ENCODE data around the gene GAL3ST2.

Gene GAL3ST2

GRCh38 chr2:241776336-241777169 lies at the start of gene GAL3ST2:
TSS of gene GAL3ST2 (plus strand) at chr2:241776822. CDS start at chr2:241776956, 134 bp downstream.
- no peak within 1 kb of the TSS for H3K4me2 ChIP-seq
- peaks cover 4% of the 10 kb centered on the region for H3K4me1 ChIP-seq (ENCODE audit: low read depth, poor library complexity, severe bottlenecking)
- H4K20me1 ChIP-seq (ENCODE audit: insufficient read depth): no peaks in the 10 kb centered on the region
- TF ChIP-seq CTCF (conservative IDR thresholded peaks at IDR 0.05; ENCODE audit: low read depth, low read length): no peak
- H2AFZ ChIP-seq (ENCODE audit: low read depth): no peak within 1 kb of the TSS
- H3K27ac ChIP-seq: no peak within 1 kb of the TSS
- H3K79me2 ChIP-seq (ENCODE audit: insufficient read depth, low read depth): no peaks in the 10 kb centered on the region
- H3K36me3 ChIP-seq (ENCODE audit: insufficient read depth): no peaks in the 10 kb centered on the region
- no peak within 1 kb of the TSS for H3K9ac ChIP-seq
- H3K4me3 ChIP-seq (IDR thresholded peaks at IDR 0.05; ENCODE audit: insufficient read depth, low read depth, low read length): no peak within 1 kb of the TSS
- H3K27me3 ChIP-seq (ENCODE audit: insufficient read depth, low read depth): no peaks in the 10 kb centered on the region

- H3K4me2 ChIP-seq: no peak overlapping the region
- no peaks in the 10 kb centered on the region for H3K27me3 ChIP-seq (ENCODE audit: insufficient read depth, low read depth)
- H2AFZ ChIP-seq (ENCODE audit: low read depth): no peak overlapping the region
- no peak overlapping the region for H3K4me3 ChIP-seq (IDR thresholded peaks at IDR 0.05; ENCODE audit: insufficient read depth, low read depth, low read length)
- no peak overlapping the region for H3K9ac ChIP-seq
- H4K20me1 ChIP-seq (ENCODE audit: insufficient read depth): no peaks in the 10 kb centered on the region
- H3K4me1 ChIP-seq (ENCODE audit: low read depth, poor library complexity, severe bottlenecking): no peaks in the 10 kb centered on the region
- H3K79me2 ChIP-seq (ENCODE audit: insufficient read depth, low read depth): no peaks in the 10 kb centered on the region
- no peaks in the 10 kb centered on the region for H3K36me3 ChIP-seq (ENCODE audit: insufficient read depth)
- no peak for TF ChIP-seq CTCF (conservative IDR thresholded peaks at IDR 0.05; ENCODE audit: low read depth, low read length)
- H3K27ac ChIP-seq: no peak overlapping the region
Measured at GRCh38 chr2:241728000-241728399, 48.6 kb upstream of the GAL3ST2 start.

GRCh38 chr2:241728627-241729026 lies 48.0 kb upstream of the GAL3ST2 start:
- TF ChIP-seq CTCF (conservative IDR thresholded peaks at IDR 0.05; ENCODE audit: low read depth, low read length): no peak
- no peaks in the 10 kb centered on the region for H3K36me3 ChIP-seq (ENCODE audit: insufficient read depth)
- H3K4me1 ChIP-seq (ENCODE audit: low read depth, poor library complexity, severe bottlenecking): no peaks in the 10 kb centered on the region
- no peaks in the 10 kb centered on the region for H3K27me3 ChIP-seq (ENCODE audit: insufficient read depth, low read depth)
- no peak overlapping the region for H2AFZ ChIP-seq (ENCODE audit: low read depth)
- no peak overlapping the region for H3K9ac ChIP-seq
- H3K4me3 ChIP-seq (IDR thresholded peaks at IDR 0.05; ENCODE audit: insufficient read depth, low read depth, low read length): no peak overlapping the region
- no peak overlapping the region for H3K4me2 ChIP-seq
- no peaks in the 10 kb centered on the region for H3K79me2 ChIP-seq (ENCODE audit: insufficient read depth, low read depth)
- H4K20me1 ChIP-seq (ENCODE audit: insufficient read depth): no peaks in the 10 kb centered on the region
- no peak overlapping the region for H3K27ac ChIP-seq

- H3K9ac ChIP-seq: no peak overlapping the region
- no peak overlapping the region for H3K27ac ChIP-seq
- peaks cover 4% of the 10 kb centered on the region for H3K4me1 ChIP-seq (ENCODE audit: low read depth, poor library complexity, severe bottlenecking)
- H3K4me2 ChIP-seq: no peak overlapping the region
- H3K4me3 ChIP-seq (IDR thresholded peaks at IDR 0.05; ENCODE audit: insufficient read depth, low read depth, low read length): no peak overlapping the region
- no peaks in the 10 kb centered on the region for H3K79me2 ChIP-seq (ENCODE audit: insufficient read depth, low read depth)
- H4K20me1 ChIP-seq (ENCODE audit: insufficient read depth): no peaks in the 10 kb centered on the region
- H3K36me3 ChIP-seq (ENCODE audit: insufficient read depth): no peaks in the 10 kb centered on the region
- H3K27me3 ChIP-seq (ENCODE audit: insufficient read depth, low read depth): no peaks in the 10 kb centered on the region
- TF ChIP-seq CTCF (conservative IDR thresholded peaks at IDR 0.05; ENCODE audit: low read depth, low read length): no peak
- H2AFZ ChIP-seq (ENCODE audit: low read depth): no peak overlapping the region
Measured at GRCh38 chr2:241729868-241730267, 46.8 kb upstream of the GAL3ST2 start.
